HK-2 (cell line): ENCODE results near the gene FARSA.
"Not testable (repeated sequence)": the region's sequence is repeated elsewhere in the genome, so short reads cannot be mapped to it uniquely, and the experiment has no call there.

Source experiments
- DNase-seq: peaks from one replicate; pipeline ENCODE4 v3.0.0-alpha.2; 2018; ENCODE audit not compliant: unreplicated experiment

The FARSA gene

DNA sequence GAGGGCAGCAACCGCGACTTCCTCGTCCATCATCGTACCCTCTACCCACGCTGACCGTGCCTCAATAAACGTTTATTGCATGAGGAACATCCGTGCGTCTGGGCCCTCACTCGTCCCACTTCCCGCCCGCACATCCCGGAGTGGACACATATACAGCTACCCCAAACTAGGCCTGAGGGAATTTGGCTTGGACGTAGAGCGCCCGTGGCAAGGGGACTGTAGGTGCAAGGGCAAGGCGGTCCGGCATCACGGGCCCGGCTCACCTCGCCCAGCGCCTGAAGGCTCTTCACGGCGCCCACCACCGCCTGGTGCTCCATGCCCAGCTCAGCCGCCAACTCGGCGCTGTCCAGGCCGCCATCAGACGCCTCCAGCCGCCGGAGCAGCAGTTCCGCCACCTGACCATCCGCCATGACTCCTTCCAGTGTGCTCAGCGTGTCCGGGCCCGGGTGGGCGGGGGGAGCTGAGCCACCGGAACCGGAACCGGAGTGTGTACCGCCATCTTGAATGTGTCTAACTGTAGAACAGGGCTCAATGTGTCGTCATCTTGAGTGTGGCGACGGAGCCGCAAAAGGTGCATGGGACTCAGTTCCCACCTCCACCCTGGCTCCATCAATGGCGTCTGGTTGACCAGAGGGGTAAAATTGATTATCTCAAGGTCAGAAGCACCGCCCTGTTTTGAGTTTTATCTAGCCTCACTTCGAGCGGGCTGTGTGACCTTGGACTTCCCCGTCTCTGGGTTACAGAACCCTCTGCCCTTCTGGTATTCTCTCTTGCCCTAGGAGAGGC lies at the start of gene FARSA:
Gene FARSA, minus strand, starts transcription at position 425 of the 786 bp plus-strand sequence. Its CDS starts 15 bp downstream, at position 410.
- peak; percentile 92 for DNase-seq

DNA sequence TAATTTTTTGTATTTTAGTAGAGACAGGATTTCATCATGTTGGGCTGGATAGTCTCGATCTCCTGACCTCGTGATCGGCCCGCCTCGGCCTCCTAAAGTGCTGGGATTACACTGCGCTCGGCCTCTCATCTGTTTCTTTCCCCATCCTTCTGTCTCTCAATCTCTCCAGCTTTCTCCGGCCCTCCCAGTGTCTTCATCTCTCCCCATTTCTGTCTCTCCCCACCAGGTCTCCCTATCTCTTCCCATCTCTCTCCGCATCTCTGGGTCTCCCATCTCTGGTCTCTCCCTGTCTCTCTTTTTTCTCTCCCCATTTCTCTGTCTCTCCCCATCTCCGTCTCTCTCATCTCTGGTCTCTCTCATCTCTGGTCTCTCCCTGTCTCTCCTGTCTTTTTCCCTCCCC lies 49.6 kb upstream of the FARSA start:
- no peak for DNase-seq

DNA sequence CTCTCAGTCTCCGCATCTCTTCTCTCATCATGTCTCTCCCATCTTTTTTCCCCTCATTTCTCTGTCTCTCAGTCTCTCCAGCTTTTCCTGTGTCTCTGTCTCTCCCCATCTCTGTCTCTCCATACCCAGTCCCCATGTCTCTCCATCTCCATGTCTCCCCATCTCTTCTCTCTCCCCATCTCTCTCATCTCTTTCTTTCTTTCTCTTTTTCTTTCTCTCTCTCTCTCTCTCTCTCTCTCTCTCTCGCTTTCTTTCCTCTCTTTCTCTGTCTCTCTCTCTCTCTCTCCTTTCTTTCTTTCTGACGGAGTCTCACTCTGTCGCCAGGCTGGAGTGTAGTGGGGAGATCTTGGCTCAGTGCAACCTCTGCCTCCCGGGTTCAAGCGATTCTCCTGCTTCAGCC lies 49.1 kb upstream of the FARSA start:
- no peak for DNase-seq

DNA sequence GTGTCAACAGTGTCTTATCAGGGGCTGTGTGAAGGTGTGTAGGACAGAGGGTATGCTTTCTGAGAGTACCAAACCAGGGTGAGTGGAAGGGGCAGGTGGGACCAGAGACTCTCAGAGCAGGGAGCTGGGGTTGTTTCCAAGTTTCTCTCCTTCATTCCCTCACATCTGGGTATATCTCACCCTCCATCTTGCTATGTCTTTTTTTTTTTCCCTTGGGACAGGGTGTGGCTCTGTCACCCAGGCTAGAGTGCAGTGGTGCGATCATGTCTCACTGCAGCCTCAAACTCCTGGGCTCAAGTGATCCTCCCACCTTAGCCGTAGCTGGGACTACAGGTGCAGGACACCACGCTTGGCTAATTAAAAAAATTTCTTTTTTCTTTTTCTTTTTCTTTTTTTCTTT lies 46.5 kb upstream of the FARSA start:
- DNase-seq: no peak

DNA sequence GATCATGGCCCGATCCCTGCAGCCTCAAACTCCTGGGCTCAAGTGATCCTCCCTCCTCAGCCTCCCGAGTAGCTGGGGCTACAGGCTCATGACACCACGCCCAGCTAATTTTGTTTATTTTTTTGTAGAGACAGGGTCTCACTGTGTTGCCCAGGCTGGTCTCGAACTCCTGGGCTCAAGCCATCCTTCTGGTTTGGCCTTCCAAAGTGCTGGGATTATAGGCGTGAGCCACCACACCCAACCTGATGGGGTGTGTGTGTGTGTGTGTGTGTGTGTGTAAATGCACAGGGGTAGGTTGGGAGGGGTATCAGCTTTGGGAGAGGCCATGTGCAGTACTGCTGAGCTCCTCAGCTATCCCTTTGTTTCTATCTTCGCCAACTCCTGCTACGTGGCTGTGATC lies 42.6 kb upstream of the FARSA start:
- not testable (repeated sequence) for DNase-seq

DNA sequence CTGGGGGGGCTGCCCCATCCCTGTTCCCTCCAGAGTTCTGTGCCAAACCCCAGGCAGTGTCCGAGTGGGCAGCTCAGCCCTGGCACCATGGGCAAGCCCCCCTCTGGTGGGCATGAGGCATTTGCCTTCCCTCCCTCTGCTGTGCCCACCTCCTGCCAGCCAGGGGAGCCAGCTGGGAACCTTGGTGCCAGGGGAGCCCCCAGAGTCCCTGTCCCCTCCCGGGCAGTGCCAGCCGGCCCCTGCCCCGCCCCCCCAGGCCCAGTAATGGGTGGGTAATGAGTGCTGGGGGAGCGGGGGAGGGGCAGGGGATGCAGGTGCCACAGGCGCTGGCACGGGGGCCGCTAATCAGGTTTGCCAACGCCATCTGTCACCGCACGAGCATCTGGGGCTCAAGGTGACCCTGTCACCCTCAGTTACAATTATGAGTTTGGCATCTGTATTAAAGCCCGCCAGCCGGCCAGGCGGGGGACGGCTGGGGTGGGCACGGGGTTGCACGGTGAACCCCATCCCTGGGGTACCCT lies 41.8 kb upstream of the FARSA start:
- no peak for DNase-seq

DNA sequence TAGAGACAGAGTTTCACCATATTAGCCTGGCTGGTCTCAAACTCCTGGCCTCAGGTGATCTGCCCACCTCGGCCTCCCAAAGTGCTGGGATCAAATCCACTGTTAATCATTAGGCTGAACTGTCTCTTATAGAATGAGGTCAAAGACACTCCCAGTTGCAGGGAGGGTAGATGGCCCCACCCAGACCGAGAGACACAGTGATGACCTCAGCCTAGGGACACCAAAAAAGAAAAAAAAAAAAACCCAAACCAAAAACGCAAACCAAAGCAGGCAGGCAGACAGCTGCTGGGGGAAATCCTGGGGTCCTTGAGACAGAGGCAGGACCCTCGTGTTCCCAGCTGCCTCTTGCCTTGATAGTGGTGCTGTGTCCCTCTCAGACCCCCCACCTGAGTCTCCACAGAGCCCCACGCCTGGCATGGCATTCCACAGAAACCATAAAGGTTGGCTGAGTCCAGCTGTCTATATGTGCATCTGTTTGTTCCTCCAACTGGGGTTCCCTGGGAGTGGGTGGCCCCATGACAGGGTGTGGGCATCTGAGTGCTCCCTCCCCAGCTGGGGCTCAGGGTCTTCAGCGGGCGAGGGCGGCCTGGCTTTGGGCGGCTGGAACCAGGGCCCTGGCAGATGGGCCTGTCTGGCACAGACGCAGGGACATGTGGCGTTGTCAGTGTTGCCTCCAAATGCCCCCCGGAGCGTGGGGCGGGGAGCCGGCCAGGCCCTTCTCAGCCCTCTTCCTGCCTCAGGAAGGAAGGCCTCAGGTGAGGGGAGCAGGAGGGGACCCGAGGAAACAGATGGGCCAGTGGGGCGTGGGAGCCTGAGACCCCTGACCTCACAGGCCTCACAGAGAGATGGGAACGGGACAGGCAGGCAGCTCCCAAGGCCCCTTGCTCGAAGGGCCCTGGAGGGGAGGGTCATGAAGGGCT lies 41.0 kb upstream of the FARSA start:
- DNase-seq: peak; percentile 55

DNA sequence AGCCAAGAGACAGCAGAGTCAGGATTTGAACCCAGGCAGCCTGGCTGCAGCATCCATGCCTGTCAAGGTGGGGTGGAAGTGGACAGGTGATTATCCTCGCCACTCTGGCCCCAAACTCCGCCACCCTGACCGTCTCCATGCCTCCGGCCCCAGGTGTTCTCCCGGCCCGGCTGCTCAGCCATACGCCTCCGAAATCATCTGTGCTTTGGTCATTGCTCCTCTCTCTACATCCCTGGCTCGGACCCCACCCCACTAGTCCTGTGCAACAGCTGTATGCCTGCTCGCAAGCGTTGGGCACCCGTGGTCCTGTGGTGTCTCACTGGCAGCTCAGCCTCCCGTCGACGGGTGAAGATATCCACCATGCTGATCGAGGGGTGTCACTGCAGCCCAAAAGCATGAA lies 39.7 kb upstream of the FARSA start:
- DNase-seq: no peak

DNA sequence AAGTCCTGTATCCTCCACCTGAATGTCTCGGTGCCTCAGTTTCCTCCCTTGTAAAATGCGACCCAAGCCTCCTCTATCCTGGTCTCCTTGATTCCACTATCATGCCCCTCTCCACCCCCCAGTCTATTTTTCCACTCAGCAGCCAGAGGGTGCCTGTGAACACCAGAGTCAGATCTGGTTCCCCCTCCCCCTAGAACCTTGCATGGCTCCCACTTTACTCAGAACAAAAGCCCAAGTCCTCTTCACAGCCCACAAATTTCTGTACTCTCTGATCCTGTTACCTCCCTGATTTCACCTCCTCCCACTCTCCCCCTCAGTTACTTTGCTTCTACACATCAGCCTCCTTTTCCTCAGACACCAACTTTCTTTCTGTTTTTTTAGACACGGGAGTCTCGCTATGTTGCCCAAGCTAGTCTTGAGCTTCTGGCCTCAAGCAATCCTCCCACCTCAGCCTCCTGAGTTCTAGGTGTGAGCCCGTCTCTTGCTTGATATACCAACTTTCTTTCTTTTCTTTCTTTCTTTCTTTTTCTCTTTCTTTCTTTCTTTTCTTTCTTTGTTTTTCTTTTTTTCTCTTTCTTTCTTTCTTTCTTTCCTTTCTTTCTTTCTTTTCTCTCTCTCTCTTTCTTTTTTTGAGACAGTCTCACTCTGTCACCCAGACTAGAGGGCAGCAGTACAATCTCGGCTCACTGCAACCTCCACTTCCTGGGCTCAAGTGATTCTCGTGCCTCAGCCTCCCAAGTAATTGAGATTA lies 36.7 kb upstream of the FARSA start:
- no peak for DNase-seq

DNA sequence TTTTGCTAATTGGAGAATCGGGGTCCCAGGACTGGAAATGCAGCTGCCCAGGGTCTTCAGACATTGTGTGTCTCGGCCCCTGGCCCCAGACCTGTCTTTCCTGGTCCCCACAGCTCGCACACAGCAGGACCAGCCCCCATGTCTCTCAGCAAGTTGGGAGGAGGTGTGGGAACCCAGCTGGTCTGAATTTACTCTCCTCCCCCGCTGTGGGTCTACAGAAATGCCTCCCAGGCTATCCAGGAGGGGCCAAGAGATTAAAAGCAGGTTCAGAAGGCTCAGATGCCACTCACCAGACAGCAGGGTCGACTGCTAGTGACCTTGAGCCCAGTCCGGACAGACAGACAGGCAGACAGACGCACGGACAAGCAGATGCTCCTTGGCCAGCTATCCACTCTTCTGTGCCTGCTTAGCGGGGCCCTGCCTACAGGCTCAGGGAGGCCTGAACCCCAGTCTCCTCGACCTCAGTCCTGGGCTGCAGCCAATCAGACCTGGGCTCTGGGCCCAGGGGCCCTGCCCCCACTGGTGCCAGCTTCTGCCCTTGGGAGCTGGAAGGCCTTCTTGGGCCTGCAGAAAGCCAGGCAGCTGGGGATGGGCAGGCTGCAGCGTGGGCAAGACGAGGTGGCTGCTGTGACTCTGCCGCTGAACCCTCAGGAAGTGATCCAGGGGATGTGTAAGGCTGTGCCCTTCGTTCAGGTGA lies 35.9 kb upstream of the FARSA start, which contains the start of gene DAND5:
Gene DAND5, plus strand, starts transcription at position 285 of the 697 bp plus-strand sequence. Its CDS starts 85 bp downstream, at position 370.
- DNase-seq: no peak

DNA sequence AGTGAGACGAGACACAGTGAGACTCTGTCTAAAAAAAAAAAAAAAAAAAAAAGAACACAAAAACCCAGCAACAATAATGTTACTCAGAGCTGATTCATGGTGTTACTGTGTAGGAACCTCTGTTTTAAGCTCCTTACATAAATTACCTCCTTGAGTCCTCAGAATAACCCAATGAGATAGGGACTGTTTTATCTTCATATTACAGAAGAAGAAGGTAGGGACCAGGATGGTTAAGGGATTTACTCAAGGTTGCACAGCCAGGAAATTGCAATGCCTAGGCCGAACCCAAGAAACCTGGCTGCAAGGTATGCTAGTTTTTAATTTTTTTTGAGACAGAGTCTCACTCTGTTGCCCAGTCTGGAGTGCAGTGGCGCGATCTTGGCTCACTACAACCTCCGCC lies 34.4 kb upstream of the FARSA start:
- no peak for DNase-seq

DNA sequence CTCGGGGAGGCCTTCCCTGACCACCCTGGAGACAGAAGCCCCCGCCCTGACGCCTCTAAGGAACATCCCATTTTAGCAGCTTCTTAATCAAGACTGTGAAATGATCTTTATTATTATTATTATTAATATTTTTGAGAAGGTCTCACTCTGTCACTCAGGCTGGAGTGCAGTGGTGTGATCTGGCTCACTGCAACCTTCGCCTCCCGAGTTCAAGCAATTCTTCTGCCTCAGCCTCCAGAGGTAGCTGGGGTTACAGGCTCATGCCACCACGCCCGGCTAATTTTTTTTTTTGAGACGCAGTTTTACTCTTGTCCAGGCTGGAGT lies 32.3 kb upstream of the FARSA start:
- DNase-seq: no peak

DNA sequence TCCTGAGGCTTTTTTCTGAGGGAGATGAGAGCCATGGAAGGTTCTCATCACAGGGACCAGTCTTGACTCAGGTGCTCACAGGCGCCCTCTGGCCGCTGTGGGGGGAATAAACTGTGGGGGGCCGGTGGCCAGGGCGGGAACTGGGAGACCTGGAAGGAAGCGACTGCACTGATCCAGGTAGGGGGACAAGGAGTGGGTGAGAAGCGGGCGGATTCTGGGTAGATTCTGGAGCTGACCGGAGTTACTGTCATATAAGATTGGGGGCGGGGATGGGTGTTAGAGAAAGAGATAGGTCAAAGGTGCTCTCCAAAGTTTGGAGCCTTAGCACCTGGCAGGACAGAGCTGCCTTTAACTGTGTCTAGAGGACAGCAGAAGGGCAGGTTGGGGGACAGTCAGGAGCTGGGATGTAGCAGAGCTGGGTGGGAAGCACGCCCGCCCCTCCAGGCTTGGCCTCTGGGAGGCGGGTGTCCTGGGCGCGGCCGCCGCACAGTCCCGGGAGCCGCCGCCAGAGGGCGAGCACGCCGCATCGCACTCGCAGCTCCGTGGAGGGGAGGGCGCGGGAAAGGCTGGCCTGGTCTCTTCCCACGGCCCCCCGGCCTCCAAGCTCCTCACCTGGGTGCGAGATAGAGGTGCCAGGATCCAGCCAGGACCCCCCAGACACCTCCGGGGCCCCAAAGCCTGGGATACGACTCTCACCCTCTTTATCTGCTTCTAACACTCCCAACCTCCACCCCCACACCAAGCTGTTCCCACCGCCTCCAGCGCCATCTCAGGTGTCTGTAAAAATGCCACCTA lies 31.7 kb upstream of the FARSA start:
- DNase-seq: peak; percentile 87

DNA sequence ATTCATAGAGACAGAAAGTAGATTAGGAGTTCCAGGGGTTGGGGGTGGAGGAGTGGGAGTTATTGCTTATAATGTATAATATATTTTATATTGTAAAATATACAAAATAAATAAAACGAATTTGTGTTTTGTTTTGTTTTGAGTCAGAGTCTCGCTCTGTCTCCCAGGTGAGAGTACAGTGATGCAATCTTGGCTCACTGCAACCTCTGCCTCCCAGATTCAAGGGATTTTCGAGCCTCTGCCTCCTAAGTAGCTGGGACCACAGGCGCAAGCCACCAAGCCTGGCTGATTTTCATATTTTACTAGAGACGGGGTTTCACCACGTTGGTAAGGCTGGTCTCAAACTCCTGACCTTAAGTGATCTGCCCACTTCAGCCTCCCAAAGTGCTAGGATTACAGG lies 26.0 kb upstream of the FARSA start:
- no peak for DNase-seq

DNA sequence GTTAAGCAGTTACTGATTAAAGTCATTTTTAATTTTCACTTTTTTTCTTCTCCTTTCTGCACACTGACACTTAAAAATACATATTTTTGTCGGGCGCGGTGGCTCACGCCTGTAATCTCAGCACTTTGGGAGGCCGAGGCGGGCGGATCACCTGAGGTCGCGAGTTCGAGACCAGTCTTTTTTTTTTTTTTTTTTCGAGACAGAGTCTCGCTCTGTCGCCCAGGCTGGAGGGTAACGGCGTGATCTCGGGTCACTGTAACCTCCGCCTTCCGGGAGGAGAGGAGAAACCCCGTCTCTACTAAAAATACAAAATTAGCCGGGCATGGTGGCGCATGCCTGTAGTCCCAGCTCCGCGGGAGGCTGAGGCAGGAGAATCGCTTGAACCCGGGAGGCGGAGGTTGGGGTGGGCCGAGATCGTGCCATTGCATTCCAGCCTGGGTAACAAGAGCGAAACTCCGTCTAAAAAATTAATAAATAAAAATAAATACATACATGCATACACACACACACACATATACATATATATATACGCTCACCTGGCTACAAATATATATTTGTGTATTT lies 24.0 kb upstream of the FARSA start:
- DNase-seq: not testable (repeated sequence)

DNA sequence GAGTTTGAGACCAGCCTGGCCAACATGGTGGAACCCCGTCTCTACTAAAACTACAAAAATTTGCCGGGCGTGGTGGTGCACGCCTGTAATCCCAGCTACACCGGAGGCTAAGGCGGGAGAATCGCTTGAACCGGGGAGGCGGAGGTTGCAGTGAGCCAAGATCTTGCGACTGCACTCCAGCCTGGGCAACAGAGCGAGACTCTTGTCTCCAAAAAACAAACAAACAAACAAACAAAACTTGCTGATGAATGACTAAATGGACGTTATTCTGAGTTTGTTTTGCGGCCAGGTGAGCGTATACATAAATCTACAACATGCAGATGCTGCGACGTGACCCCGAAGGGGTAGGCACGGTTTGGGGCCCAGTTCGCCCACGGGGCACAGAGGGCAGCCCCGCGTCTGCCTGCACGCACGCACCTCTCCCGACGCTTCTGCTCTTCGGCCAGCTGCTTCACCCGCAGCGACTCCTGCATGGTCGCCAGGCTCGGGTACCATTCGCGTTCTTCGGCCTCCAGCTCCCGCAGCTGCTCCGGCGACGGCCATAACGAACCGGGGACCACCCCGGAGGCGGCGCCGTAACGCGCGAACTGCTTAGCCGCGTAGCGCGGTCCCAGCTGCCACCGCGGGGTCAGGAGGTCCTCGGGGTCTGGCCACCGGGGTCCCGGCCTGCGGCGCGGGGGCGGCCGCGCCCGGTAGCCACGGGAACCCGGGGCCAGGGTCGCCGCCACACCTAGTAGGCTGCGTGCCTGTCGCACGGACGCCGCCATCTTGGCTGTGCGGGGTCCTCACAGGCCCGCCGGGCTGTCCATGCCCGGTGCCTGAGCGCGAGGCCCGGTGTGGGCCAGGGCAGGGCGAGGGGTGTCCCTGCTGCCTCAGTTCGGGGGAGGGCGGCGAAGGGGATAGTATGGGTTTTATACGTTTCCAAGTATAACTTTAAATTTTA lies 23.2 kb upstream of the FARSA start, which contains the start of gene GADD45GIP1:
Gene GADD45GIP1, minus strand, starts transcription at position 778 of the 943 bp plus-strand sequence. Its CDS starts 11 bp downstream, at position 767.
- DNase-seq: peak; percentile 81

DNA sequence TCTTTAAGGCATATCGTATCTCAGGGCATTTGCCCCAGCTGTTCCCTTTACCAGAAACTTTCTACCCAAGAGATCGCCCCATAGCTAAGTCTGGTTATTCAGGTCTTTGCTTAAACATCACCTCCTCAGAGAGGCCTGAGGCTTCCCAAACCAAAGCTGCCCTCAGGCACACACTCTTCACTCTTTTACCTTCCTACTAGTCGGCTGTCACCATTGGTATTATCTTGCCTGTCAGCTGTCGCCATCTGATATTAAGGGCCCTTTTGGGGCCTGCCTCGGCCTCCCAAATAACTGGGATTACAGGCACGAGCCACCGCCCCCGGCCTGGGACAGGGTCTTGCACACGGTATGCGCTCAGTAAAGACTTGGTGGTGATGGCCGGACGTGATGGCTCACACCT lies 22.5 kb upstream of the FARSA start:
- DNase-seq: no peak

DNA sequence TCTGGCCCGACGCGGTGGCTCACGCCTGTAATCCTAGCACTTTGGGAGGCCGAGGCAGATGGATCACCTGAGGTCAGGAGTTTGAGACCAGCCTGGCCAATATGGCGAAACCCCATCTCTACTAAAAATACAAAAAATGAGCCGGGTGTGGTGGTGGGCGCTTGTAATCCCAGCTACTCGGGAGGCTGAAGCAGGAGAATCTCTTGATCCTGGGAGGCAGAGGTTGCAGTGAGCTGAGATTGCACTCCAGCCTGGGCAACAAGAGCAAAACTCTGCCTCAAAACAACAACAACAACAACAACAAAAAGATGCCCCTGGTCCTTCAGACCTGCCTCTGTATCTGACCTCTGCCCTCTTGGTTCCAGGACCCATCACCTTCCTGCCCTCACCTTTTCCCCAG lies 22.1 kb upstream of the FARSA start:
- DNase-seq: not testable (repeated sequence)

DNA sequence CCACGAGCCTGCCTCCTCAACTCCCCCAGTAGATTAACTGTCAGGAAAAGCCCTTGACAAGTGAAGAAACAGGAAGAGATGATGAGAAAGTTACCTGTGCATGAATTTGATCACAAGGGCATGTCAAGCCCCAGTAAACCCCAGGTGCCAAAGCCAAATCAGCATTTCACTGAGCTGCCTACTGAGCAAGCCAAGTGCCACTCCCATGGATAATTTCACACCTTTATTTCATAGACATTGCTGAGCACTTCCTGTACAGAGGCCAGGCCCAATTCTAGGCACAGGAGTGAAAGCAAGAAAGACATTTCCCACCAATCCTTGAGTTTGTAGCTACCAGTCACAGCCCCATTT lies 21.1 kb upstream of the FARSA start:
- no peak for DNase-seq
